NCI-H2029 (cell line): Measurements from ENCODE around the gene KCNA3.

ENCODE experiments used
- DNase-seq: peaks from one replicate; lab custom pipeline; 2025; lab: John Stamatoyannopoulos, UW

Gene KCNA3

GRCh38 chr1:110638058-110638457, 36.7 kb downstream of the KCNA3 start:
- no peak for DNase-seq

- DNase-seq = no peak
These were observed 37.3 kb downstream of the KCNA3 start for GRCh38 chr1:110637475-110637874.

GRCh38 chr1:110636149-110636935, 38.4 kb downstream of the KCNA3 start:
- DNase-seq = no peak

DNA sequence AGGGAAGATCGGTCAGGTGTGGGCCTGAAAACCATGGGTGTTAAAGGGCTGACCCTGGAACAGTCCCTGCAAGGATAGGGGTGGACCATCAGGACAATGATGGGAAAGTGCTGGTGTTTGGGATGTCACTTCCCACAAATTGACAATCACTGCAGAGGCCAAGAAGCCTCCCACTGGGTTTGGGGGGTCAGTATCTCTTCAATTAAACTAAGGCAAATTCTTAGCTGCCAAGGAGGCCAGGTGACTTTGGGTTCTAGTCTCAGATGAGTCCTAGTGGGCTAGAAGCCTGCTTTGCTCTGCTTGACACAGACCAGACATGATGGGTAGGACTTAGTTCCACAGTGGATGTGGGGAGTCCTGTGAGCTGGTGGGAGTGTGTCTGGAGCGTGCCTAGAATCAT, 39.3 kb downstream of the KCNA3 start:
- DNase-seq = no peak

GRCh38 chr1:110634455-110635311, 40.1 kb downstream of the KCNA3 start:
- DNase-seq = no peak

- DNase-seq = no peak
These were observed 40.7 kb downstream of the KCNA3 start for GRCh38 chr1:110634086-110634454.

DNA sequence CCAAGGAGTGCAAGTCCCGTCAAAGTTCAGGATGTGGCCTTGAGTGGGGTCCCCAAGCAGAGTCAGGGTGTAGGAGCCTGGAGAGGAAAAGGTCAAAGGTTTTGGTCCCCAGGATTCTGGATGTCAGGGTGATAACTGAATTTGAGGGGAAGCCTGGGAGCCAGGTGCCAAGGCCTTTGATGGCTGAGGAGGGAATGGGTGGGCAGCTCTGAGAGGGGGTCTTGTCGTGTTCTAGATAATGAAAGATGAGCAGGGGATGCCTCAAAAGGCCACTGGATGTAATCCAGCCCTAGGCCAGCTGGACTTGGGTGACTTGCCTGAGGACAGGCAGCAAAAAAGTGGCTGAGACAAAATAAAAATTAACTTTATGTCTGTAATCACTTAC, 41.1 kb downstream of the KCNA3 start:
- no peak for DNase-seq

DNA sequence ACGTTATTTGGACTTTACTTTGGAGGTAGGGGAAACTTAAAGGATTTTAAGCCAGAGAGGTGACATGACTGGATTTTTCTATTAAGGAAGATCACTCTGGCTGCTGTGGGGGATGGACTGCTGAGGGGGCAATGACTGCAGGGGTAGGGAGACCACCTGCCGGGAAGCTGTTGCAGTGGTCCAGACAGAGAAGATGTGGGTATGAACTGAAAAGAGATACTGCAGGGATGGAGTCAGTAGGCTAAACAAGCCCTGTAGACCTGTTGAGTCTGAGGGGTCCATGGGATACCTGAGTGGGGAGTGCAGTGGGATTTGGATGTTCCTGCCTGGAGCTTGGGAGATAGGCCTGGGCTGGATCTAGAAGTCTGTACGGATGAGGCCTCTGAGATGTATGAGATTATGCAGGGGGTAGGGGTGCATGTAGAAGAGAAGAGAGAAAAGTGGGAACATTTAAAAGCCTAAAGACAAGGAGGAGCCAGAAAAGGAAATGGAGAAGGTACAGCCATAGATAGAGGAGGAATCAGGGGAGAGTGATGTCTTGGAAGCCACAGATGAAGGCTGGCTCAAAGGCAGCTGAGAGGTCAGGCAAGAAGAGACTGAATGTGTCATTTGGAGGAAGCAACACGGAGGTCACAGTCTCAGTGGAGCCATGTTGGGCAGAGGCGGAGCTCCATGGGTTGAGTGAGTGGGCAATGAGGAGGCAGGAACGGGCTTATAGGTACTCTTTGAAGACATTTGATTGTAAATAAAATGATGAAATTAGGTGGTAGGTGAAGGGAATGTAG, 42.7 kb downstream of the KCNA3 start:
- DNase-seq = no peak

DNA sequence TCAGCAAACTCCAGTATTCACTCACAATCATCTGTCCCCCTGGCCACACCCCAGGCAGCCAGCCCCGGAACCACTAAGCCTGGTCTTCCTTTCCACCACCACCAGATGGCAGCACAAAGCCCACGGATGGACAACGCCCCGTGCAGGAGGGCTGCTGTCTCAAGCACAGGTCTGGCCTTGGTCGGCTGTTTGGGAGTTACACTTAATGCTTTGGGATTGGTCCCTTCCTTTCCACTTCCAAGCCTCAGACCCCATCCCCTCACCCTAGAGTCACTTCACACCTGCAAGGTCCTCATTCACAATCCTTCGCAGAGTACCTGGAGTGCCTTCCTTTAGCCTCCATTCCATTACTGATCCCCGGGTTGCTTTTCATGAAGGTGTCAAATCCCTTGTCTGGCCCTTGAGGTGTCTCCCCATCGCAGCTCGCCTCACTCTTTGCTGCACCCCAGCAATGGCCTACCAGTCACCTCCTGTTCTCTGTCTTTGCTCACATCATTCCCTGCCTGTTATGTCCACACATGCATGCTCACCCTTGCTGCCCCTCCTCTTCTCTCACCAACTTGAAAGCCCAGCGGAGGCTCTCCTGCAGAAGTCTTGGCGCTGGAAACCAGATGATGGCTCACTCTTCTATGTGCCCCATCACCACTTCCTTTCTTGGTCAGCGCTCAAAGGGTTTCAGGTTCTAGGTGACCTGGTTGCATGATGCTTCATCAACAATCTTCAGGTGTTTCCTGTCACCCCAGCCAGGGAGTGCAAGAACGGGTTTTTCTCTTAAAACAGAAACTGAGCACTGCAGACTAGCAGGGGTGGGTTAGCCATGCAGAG, 43.7 kb downstream of the KCNA3 start:
- peak; percentile 52 for DNase-seq

DNA sequence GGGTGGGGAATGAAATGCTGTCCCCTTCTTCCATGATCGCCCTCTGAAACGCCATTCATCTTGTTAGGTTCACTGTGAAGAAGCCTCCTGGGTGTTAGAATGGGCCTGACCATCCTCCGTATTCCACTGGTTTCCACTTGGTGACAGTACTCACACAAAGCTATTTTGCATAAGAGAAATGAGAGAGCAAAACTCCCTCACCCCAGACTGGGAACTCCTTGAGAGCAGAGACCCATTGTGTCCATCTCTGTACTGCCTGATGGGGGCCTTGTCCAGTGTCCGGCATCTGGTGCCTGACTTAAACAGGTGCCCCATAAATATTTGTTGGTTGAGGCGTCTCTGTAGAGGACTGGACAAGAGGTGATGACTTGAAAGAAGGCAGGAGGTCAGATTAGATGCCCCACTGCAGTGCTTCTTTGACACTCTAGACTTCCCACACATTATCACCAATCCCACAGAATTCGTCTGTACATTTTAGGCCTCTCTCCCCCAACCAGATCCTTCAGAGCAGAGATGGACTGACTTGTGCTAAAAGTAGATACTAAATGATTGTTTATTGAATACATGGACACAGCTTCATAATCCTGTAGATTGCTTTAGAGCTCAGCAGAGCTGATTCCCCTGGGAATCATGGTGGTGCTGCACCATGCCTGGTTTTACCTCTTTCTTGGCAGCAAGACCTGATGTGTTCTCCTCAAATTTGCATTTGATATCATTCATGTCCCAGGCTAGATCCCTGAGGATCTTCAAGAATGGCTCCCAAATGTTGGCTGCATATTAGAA, 46.2 kb downstream of the KCNA3 start:
- no peak for DNase-seq

- DNase-seq = no peak
These were observed 47.0 kb downstream of the KCNA3 start for GRCh38 chr1:110627764-110628163.

- no peak for DNase-seq
These were observed 47.9 kb downstream of the KCNA3 start for GRCh38 chr1:110626889-110627288.
